WI38 (cell line): ENCODE measurements around the gene TRIM37.

Experiments used
- H3K4me3 ChIP-seq: 2 replicates; pipeline ENCODE4 v1.5.1; 2011; ENCODE audit warnings: low read depth, mild to moderate bottlenecking, control low read depth, low read length
- TF ChIP-seq, protein P1 (sequence below): IDR thresholded peaks from 2 replicates; pipeline ENCODE4 v1.5.1; 2012; ENCODE audit warnings: low read depth, mild to moderate bottlenecking, control low read depth, low read length

The TRIM37 gene

DNA sequence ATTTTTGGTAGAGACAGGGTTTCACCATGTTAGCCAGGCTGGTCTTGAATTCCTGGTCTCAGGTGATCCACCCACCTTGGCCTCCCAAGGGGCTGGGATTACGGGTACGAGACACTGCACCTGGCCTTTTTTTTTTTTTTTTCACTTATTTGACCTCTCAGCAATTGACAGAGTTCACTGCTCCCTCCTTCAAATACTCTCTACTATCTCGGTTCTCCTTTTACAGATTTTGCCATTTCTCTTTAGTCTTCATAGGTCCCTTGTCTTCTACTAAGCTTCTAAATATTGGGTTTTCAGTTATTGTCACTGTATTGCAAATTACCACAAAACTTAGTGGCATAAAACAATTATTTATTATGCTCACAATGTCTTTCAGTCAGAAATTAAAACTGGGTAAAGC is 159.3 kb downstream of the TRIM37 start:
- TF ChIP-seq, protein P1, sequence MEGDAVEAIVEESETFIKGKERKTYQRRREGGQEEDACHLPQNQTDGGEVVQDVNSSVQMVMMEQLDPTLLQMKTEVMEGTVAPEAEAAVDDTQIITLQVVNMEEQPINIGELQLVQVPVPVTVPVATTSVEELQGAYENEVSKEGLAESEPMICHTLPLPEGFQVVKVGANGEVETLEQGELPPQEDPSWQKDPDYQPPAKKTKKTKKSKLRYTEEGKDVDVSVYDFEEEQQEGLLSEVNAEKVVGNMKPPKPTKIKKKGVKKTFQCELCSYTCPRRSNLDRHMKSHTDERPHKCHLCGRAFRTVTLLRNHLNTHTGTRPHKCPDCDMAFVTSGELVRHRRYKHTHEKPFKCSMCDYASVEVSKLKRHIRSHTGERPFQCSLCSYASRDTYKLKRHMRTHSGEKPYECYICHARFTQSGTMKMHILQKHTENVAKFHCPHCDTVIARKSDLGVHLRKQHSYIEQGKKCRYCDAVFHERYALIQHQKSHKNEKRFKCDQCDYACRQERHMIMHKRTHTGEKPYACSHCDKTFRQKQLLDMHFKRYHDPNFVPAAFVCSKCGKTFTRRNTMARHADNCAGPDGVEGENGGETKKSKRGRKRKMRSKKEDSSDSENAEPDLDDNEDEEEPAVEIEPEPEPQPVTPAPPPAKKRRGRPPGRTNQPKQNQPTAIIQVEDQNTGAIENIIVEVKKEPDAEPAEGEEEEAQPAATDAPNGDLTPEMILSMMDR: no peak
- H3K4me3 ChIP-seq: no peak overlapping the region

DNA sequence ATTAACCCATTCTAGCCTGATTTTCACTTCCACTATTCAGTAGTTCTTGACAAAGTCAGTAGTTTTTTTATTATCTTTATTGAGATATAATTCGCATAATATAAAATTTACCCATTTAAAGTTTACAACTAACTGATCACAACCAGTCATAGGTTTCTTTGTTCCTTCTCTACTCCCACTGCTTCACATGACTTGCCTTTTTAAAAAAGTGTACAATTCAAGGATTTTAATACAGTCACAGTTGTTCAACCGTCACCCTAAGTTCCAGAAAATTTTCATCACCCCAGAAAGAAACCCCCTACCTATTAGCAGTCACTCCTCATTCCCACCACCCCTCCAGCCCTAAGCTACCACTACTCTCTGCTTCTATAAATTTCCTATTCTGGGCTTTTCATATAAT is 162.5 kb downstream of the TRIM37 start:
- no peak overlapping the region for H3K4me3 ChIP-seq
- TF ChIP-seq, protein P1: no peak

DNA sequence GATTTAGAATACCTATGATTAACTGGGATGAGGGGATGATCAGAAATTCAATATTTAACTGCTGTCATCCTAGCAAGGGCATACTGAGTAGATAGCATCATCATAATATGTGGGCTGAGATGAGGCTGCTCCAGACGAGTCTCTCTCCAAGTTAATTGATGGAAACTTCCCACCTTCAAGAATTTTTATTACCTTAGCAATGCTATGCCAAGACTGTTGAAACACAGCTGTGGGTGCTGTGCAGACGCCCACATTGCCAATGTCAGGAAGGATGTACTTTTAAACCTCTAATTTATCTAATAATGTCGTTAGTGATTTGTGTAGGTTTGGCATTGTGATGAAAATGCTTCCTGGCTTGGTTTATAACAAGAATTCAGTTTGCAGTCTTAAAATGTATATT is 170.4 kb downstream of the TRIM37 start:
- TF ChIP-seq, protein P1: no peak
- H3K4me3 ChIP-seq: no peak overlapping the region

DNA sequence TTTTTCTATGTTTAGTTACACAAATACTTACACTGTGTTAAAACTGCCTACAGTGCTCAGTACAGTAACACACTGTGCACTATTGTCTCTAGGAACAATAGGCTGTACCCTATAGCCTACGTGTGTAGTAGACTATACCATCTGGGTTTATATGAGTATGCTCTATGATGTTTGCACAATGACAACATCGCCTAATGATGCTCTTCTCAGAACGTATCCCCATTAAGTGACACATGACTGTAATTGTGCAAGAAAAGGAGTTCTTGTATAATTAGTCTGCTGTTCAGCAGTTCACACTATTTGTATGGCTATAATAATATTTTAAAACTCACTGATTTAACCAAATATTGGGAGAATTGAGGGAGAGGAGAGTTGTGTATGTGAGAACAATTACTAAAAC is 173.7 kb downstream of the TRIM37 start:
- H3K4me3 ChIP-seq: no peak overlapping the region
- TF ChIP-seq, protein P1: no peak
